A673 (cell line): ENCODE measurements around the gene DDX56.

Source experiments
- CTCF ChIP-seq: fragments of 300-800, 200-600 bp; sonication (generic); conservative IDR thresholded peaks from 2 replicates; pipeline ENCODE4 v1.5.1; 2017; ENCODE audit warnings: low read depth, mild to moderate bottlenecking, antibody characterized with exemption, low read length, moderate library complexity, mixed read lengths
- EZH2 ChIP-seq: fragments of 200-600 bp; sonication (generic); IDR thresholded peaks from 2 replicates; pipeline ENCODE4 v1.6.1; 2017; ENCODE audit warnings: borderline replicate concordance, low read depth, mild to moderate bottlenecking, mixed read lengths, antibody characterized with exemption, low read length; ENCODE audit not compliant: poor library complexity, severe bottlenecking

DNA sequence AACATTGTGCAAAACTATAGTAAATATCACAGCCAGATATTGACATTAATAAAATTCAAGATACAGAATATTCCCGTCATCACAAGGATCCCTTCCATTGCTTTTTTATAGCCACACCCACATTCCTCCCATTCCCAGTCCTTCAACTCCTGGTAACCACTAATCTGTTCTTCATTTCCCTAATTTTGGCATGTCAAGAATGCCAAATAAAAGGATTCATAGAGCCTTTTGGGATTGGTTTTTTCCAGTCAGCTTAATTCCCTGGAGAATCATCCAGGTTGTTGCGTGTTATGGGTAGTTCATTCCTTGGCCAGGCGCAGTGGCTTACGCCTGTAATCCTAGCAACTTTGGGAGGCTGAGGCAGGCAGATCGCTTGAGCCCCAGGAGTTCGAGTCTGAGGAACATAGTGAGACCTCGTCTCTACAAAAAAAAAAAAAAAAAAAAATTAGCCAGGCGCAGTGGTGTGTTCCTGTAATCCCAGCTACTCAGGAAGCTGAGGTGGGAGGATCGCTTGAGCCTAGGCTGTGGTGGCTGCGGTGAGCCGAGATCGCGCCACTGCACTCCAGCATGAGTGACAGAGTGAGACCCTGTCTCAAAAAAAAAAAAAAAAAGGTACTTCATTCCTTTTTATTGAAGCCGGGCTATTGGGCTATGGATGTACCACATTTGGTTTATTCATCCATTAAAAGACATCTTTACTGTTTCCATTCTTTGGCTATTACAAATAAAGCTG, 35.4 kb upstream of the DDX56 start:
- TF ChIP-seq CTCF (no peak), EZH2 (no peak)
